WTC11 (cell line): ENCODE data around the gene RHEB. TPM values are rescaled to one million over a fixed set of nuclear protein-coding genes. Genes with fewer than 3 reads are reported as not detected.

Experiments
- ATAC-seq: fragments of 200-7000 bp; cut with Tn5 transposase; 2 replicates; pipeline ENCODE4 v1.10.0; 2021; ENCODE audit warnings: mild to moderate bottlenecking, moderate library complexity
- CTCF ChIA-PET: fragments of 300-600 bp; sonication (Branson Sonifier 250); formaldehyde crosslinking; loops from one replicate; lab custom pipeline; 2021; ENCODE audit warnings: antibody characterized with exemption; lab: Charles Lee
- POLR2A ChIA-PET: fragments of 350-600 bp; sonication (Branson Sonifier 250); formaldehyde crosslinking; loops from one replicate; lab custom pipeline; 2021; ENCODE audit warnings: antibody characterized with exemption; lab: Charles Lee
- DNase-seq: peaks from one replicate; pipeline ENCODE4 v3.0.0; 2021; ENCODE audit warnings: low spot score
- H3K27ac Mint-ChIP-seq: 2 replicates; pipeline ENCODE4 v1.8.0; 2021; ENCODE audit warnings: mixed read lengths
- H3K27me3 Mint-ChIP-seq: 2 replicates; pipeline ENCODE4 v1.8.0; 2021; ENCODE audit warnings: low read depth, mild to moderate bottlenecking, moderate library complexity, mixed read lengths
- H3K36me3 Mint-ChIP-seq: 2 replicates; pipeline ENCODE4 v1.8.0; 2021; ENCODE audit warnings: mixed read lengths
- H3K4me1 Mint-ChIP-seq: 2 replicates; pipeline ENCODE4 v1.8.0; 2022; ENCODE audit warnings: mixed read lengths
- H3K4me3 Mint-ChIP-seq: 2 replicates; pipeline ENCODE4 v1.8.0; 2021; ENCODE audit warnings: mild to moderate bottlenecking, moderate library complexity, mixed read lengths
- H3K9me3 Mint-ChIP-seq: 2 replicates; pipeline ENCODE4 v1.8.0; 2021; ENCODE audit warnings: mixed read lengths
- CBFB ChIP-seq: sonication (generic); formaldehyde crosslinking; IDR thresholded peaks from 2 replicates; pipeline ENCODE4 v1.8.1; 2022; ENCODE audit warnings: mild to moderate bottlenecking, low read depth, missing genetic modification reagents
- CREM ChIP-seq: sonication (generic); formaldehyde crosslinking; IDR thresholded peaks from 2 replicates; pipeline ENCODE4 v1.8.1; 2022; ENCODE audit warnings: mild to moderate bottlenecking, missing genetic modification reagents, moderate library complexity
- FOXK1 ChIP-seq: sonication (generic); formaldehyde crosslinking; IDR thresholded peaks from 2 replicates; pipeline ENCODE4 v1.8.0; 2022; ENCODE audit warnings: mild to moderate bottlenecking, moderate library complexity, missing genetic modification reagents
- GABPB1 ChIP-seq: sonication (generic); formaldehyde crosslinking; IDR thresholded peaks from 2 replicates; pipeline ENCODE4 v1.8.1; 2023; ENCODE audit warnings: mild to moderate bottlenecking, missing genetic modification reagents
- NFE2L1 ChIP-seq: sonication (generic); formaldehyde crosslinking; IDR thresholded peaks from 2 replicates; pipeline ENCODE4 v1.8.1; 2023; ENCODE audit warnings: missing genetic modification reagents
- NFYB ChIP-seq: sonication (generic); formaldehyde crosslinking; conservative IDR thresholded peaks from 2 replicates; pipeline ENCODE4 v1.8.0; 2022; ENCODE audit warnings: low read depth, missing genetic modification reagents
- NR2C2 ChIP-seq: sonication (generic); formaldehyde crosslinking; IDR thresholded peaks from 2 replicates; pipeline ENCODE4 v1.8.0; 2022; ENCODE audit warnings: mild to moderate bottlenecking, missing genetic modification reagents
- OVOL2 ChIP-seq: fragments of 250-450 bp; sonication (Bioruptor Pico); IDR thresholded peaks from 2 replicates; pipeline ENCODE4 v1.9.0; 2021; ENCODE audit warnings: mild to moderate bottlenecking, borderline replicate concordance
- SMAD3 ChIP-seq: sonication (generic); formaldehyde crosslinking; IDR thresholded peaks from 2 replicates; pipeline ENCODE4 v1.8.0; 2022; ENCODE audit warnings: missing genetic modification reagents, mild to moderate bottlenecking, borderline replicate concordance
- SOX15 ChIP-seq: fragments of 250-450 bp; sonication (Bioruptor Pico); IDR thresholded peaks from 2 replicates; pipeline ENCODE4 v1.9.0; 2021; ENCODE audit warnings: mild to moderate bottlenecking
- TEAD1 ChIP-seq: sonication (generic); formaldehyde crosslinking; IDR thresholded peaks from 2 replicates; pipeline ENCODE4 v1.8.0; 2022; ENCODE audit warnings: mild to moderate bottlenecking, missing genetic modification reagents
- ZNF219 ChIP-seq: sonication (generic); formaldehyde crosslinking; IDR thresholded peaks from 2 replicates; pipeline ENCODE4 v1.8.0; 2023; ENCODE audit warnings: missing genetic modification reagents, mild to moderate bottlenecking, borderline replicate concordance
- ZNF396 ChIP-seq: fragments of 250-450 bp; sonication (Bioruptor Pico); IDR thresholded peaks from 2 replicates; pipeline ENCODE4 v1.8.0; 2021; ENCODE audit warnings: mild to moderate bottlenecking, moderate library complexity, borderline replicate concordance
- ZNF416 ChIP-seq: fragments of 250-450 bp; sonication (Bioruptor Pico); IDR thresholded peaks from 2 replicates; pipeline ENCODE4 v1.9.0; 2021; ENCODE audit warnings: mild to moderate bottlenecking, inconsistent platforms
- ZNF423 ChIP-seq: fragments of 250-450 bp; sonication (Bioruptor Pico); IDR thresholded peaks from 2 replicates; pipeline ENCODE4 v2.1.2; 2022; ENCODE audit warnings: mild to moderate bottlenecking, moderate library complexity
- total RNA-seq: library from RNA; stranded (reverse); gene quantifications from 3 replicates; pipeline ENCODE4 v1.2.3, GENCODE V29; 2021
- TF ChIP-seq, protein P1 (sequence below): fragments of 250-450 bp; sonication (Bioruptor Pico); IDR thresholded peaks from 2 replicates; pipeline ENCODE4 v1.9.0; 2021; ENCODE audit warnings: mild to moderate bottlenecking, borderline replicate concordance
- TF ChIP-seq, protein P2 (sequence below): sonication (generic); formaldehyde crosslinking; IDR thresholded peaks from 2 replicates; pipeline ENCODE4 v1.8.0; 2023; ENCODE audit warnings: missing genetic modification reagents, mild to moderate bottlenecking, borderline replicate concordance
- TF ChIP-seq, protein P3 (sequence below): sonication (generic); formaldehyde crosslinking; IDR thresholded peaks from 2 replicates; pipeline ENCODE4 v1.8.1; 2022; ENCODE audit warnings: low read depth, mild to moderate bottlenecking, moderate library complexity, missing genetic modification reagents, borderline replicate concordance
- TF ChIP-seq, protein P4 (sequence below): sonication (generic); formaldehyde crosslinking; IDR thresholded peaks from 2 replicates; pipeline ENCODE4 v1.8.0; 2022; ENCODE audit warnings: mild to moderate bottlenecking, missing genetic modification reagents
- TF ChIP-seq, protein P5 (sequence below): sonication (generic); formaldehyde crosslinking; IDR thresholded peaks from 2 replicates; pipeline ENCODE4 v1.8.1; 2023; ENCODE audit warnings: mild to moderate bottlenecking, missing genetic modification reagents, borderline replicate concordance

The RHEB gene
- total RNA-seq, 1 experiment from 2014 or later, result 133 TPM

DNA sequence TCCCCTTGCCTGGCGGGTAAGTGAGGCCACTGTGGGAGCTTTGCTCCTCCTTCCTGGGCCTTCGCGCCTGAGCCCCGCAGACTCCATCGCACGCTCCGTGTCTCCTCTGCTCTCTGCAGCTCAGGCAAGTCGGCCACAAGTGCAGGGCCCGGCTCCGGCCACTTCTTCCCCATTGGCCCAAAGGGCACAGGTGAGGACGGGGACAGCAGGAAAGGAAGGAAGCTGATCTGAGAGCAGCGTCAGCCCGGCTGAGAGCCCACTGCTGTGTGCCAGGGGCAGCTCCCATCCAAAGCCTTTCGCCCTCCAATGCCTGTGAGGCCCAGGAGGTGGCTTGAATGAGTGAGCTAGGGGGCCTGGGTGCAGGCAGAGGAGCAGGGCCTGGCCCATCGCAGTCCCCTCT lies 33.7 kb upstream of the RHEB start:
- DNase-seq, result peak; percentile 25
- H3K36me3 Mint-ChIP-seq, result no peaks in the 10 kb centered on the region
- no peak overlapping the region for H3K4me3 Mint-ChIP-seq
- H3K4me1 Mint-ChIP-seq, result peaks cover 24% of the 10 kb centered on the region
- ATAC-seq, result peak; percentile 63
- no peaks in the 10 kb centered on the region for H3K27me3 Mint-ChIP-seq
- H3K27ac Mint-ChIP-seq, result no peak overlapping the region
- CTCF ChIA-PET, result interaction anchor here (1.2 to 1.4 kb wide), 3 partner anchors 72 to 206 kb away, joined by 3 to 4 read pairs (median 3); no protein-coding TSS in a partner anchor
- TF ChIP-seq, protein P1, sequence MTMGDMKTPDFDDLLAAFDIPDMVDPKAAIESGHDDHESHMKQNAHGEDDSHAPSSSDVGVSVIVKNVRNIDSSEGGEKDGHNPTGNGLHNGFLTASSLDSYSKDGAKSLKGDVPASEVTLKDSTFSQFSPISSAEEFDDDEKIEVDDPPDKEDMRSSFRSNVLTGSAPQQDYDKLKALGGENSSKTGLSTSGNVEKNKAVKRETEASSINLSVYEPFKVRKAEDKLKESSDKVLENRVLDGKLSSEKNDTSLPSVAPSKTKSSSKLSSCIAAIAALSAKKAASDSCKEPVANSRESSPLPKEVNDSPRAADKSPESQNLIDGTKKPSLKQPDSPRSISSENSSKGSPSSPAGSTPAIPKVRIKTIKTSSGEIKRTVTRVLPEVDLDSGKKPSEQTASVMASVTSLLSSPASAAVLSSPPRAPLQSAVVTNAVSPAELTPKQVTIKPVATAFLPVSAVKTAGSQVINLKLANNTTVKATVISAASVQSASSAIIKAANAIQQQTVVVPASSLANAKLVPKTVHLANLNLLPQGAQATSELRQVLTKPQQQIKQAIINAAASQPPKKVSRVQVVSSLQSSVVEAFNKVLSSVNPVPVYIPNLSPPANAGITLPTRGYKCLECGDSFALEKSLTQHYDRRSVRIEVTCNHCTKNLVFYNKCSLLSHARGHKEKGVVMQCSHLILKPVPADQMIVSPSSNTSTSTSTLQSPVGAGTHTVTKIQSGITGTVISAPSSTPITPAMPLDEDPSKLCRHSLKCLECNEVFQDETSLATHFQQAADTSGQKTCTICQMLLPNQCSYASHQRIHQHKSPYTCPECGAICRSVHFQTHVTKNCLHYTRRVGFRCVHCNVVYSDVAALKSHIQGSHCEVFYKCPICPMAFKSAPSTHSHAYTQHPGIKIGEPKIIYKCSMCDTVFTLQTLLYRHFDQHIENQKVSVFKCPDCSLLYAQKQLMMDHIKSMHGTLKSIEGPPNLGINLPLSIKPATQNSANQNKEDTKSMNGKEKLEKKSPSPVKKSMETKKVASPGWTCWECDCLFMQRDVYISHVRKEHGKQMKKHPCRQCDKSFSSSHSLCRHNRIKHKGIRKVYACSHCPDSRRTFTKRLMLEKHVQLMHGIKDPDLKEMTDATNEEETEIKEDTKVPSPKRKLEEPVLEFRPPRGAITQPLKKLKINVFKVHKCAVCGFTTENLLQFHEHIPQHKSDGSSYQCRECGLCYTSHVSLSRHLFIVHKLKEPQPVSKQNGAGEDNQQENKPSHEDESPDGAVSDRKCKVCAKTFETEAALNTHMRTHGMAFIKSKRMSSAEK, result no peak
- TF ChIP-seq FOXK1 (CRISPR knock-in tag) (no peak), GABPB1 (CRISPR knock-in tag) (no peak), SMAD3 (CRISPR knock-in tag) (no peak), NR2C2 (CRISPR knock-in tag) (no peak), NFE2L1 (no peak), OVOL2 (CRISPR knock-in tag) (no peak), CBFB (CRISPR knock-in tag) (no peak), NFYB (CRISPR knock-in tag) (no peak), ZNF423 (CRISPR knock-in tag) (no peak), TEAD1 (CRISPR knock-in tag) (no peak), CREM (no peak), ZNF219 (CRISPR knock-in tag) (no peak), SOX15 (CRISPR knock-in tag) (no peak), ZNF416 (CRISPR knock-in tag) (no peak), ZNF396 (no peak)
- TF ChIP-seq, protein P2, sequence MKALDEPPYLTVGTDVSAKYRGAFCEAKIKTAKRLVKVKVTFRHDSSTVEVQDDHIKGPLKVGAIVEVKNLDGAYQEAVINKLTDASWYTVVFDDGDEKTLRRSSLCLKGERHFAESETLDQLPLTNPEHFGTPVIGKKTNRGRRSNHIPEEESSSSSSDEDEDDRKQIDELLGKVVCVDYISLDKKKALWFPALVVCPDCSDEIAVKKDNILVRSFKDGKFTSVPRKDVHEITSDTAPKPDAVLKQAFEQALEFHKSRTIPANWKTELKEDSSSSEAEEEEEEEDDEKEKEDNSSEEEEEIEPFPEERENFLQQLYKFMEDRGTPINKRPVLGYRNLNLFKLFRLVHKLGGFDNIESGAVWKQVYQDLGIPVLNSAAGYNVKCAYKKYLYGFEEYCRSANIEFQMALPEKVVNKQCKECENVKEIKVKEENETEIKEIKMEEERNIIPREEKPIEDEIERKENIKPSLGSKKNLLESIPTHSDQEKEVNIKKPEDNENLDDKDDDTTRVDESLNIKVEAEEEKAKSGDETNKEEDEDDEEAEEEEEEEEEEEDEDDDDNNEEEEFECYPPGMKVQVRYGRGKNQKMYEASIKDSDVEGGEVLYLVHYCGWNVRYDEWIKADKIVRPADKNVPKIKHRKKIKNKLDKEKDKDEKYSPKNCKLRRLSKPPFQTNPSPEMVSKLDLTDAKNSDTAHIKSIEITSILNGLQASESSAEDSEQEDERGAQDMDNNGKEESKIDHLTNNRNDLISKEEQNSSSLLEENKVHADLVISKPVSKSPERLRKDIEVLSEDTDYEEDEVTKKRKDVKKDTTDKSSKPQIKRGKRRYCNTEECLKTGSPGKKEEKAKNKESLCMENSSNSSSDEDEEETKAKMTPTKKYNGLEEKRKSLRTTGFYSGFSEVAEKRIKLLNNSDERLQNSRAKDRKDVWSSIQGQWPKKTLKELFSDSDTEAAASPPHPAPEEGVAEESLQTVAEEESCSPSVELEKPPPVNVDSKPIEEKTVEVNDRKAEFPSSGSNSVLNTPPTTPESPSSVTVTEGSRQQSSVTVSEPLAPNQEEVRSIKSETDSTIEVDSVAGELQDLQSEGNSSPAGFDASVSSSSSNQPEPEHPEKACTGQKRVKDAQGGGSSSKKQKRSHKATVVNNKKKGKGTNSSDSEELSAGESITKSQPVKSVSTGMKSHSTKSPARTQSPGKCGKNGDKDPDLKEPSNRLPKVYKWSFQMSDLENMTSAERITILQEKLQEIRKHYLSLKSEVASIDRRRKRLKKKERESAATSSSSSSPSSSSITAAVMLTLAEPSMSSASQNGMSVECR (CRISPR knock-in tag), result no peak
- TF ChIP-seq, protein P3, sequence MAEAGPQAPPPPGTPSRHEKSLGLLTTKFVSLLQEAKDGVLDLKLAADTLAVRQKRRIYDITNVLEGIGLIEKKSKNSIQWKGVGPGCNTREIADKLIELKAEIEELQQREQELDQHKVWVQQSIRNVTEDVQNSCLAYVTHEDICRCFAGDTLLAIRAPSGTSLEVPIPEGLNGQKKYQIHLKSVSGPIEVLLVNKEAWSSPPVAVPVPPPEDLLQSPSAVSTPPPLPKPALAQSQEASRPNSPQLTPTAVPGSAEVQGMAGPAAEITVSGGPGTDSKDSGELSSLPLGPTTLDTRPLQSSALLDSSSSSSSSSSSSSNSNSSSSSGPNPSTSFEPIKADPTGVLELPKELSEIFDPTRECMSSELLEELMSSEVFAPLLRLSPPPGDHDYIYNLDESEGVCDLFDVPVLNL (CRISPR knock-in tag), result no peak
- TF ChIP-seq, protein P4, sequence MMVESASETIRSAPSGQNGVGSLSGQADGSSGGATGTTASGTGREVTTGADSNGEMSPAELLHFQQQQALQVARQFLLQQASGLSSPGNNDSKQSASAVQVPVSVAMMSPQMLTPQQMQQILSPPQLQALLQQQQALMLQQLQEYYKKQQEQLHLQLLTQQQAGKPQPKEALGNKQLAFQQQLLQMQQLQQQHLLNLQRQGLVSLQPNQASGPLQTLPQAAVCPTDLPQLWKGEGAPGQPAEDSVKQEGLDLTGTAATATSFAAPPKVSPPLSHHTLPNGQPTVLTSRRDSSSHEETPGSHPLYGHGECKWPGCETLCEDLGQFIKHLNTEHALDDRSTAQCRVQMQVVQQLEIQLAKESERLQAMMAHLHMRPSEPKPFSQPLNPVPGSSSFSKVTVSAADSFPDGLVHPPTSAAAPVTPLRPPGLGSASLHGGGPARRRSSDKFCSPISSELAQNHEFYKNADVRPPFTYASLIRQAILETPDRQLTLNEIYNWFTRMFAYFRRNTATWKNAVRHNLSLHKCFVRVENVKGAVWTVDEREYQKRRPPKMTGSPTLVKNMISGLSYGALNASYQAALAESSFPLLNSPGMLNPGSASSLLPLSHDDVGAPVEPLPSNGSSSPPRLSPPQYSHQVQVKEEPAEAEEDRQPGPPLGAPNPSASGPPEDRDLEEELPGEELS (CRISPR knock-in tag), result no peak
- TF ChIP-seq, protein P5, sequence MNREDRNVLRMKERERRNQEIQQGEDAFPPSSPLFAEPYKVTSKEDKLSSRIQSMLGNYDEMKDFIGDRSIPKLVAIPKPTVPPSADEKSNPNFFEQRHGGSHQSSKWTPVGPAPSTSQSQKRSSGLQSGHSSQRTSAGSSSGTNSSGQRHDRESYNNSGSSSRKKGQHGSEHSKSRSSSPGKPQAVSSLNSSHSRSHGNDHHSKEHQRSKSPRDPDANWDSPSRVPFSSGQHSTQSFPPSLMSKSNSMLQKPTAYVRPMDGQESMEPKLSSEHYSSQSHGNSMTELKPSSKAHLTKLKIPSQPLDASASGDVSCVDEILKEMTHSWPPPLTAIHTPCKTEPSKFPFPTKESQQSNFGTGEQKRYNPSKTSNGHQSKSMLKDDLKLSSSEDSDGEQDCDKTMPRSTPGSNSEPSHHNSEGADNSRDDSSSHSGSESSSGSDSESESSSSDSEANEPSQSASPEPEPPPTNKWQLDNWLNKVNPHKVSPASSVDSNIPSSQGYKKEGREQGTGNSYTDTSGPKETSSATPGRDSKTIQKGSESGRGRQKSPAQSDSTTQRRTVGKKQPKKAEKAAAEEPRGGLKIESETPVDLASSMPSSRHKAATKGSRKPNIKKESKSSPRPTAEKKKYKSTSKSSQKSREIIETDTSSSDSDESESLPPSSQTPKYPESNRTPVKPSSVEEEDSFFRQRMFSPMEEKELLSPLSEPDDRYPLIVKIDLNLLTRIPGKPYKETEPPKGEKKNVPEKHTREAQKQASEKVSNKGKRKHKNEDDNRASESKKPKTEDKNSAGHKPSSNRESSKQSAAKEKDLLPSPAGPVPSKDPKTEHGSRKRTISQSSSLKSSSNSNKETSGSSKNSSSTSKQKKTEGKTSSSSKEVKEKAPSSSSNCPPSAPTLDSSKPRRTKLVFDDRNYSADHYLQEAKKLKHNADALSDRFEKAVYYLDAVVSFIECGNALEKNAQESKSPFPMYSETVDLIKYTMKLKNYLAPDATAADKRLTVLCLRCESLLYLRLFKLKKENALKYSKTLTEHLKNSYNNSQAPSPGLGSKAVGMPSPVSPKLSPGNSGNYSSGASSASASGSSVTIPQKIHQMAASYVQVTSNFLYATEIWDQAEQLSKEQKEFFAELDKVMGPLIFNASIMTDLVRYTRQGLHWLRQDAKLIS (CRISPR knock-in tag), result no peak
- peaks cover 7% of the 10 kb centered on the region for H3K9me3 Mint-ChIP-seq
- POLR2A ChIA-PET, result interaction anchor here (0.6 to 1.4 kb wide), 3 partner anchors 8 to 48 kb away, joined by 3 to 4 read pairs (median 3); no protein-coding TSS in a partner anchor
